HG03432 (cell line): ENCODE measurements around the gene B3GALT5.
A peak's percentile ranks its signal among the peaks of the same experiment; 100 is the strongest.

Experiments
- ATAC-seq: cut with Tn5 transposase; IDR thresholded peaks from one replicate; pipeline ENCODE4 v1.9.1; 2021; ENCODE audit warnings: mild to moderate bottlenecking, moderate library complexity; ENCODE audit not compliant: unreplicated experiment

Gene B3GALT5

DNA sequence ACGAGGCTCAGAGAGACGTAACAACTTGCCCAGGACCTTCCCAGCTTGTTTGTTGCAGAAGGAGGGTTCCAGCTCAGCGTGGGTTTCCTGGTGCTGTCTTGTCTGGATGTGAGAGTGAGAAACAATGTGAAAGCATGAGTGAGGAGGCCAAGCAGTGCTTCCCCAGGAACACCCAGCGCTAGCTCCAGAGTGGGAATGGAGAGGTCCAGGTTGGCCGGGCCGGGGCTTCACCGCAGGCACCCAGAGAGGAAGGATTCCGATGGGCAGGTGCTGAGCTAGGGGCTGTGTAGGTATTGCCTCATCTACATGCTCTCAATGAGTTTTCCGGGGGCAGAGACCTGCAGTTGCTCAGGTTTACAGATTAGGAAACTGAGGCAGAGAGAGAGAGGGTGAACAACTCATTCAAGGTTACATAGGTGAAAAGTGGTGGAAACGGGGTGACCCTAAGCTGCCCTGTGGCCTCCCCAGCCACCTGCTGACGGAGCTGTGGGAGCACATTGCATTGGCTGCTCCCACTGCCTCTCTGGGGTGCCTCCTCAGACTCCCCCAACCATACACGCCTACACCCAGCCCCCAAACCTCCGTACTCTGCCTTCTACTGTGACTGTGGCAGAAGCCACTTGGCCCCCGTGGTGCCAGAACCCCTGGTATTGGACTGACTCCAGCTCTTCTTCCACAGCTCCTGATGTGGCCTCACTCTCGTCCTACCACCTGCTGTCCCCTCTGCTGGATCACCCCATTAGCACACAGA, 51.2 kb downstream of the B3GALT5 start:
- ATAC-seq, result no peak

DNA sequence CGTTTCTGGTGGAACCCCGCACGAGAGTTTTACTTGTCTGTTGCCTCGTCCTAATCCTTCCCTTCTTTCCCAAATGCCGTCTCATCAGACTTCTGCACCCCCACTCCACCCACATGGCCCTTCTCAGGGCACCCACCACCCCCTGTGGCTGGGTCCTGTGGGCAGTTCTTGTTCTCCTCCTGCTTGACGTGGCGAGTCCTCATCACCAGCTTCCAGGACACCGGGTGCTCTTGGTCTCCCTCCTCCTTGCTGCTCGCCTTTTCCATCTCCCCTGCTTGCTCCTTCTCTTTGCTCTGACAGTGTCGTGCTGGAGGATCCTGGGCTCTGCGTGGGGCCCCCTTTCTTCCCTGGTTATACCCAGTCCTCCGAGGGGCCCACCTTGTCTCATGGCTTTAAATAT, 51.8 kb downstream of the B3GALT5 start:
- ATAC-seq, result no peak

GRCh38 chr21:39666026-39666425, 53.3 kb downstream of the B3GALT5 start:
- no peak for ATAC-seq

GRCh38 chr21:39666681-39667315, 54.1 kb downstream of the B3GALT5 start:
- ATAC-seq, result no peak

GRCh38 chr21:39667353-39667891, 54.7 kb downstream of the B3GALT5 start:
- ATAC-seq, result no peak

DNA sequence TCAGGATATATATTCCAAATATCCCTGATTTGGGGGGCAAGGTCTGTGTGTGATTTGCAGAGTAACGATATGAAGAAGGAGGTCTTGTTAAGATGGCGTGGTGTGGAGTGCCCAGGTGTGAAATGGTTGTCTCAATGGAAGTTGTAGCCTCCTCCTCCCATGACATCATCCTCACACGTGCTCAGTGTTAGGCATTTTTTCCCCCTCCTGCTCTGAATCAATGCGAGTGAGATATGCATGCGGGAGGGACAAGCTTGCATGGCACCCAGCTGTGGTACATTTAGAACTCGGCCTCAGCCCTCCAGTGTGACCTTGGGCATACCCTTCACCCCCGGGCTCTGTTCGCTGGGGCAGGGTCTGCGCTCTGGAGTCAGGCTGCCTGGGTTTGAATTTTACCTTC, 55.6 kb downstream of the B3GALT5 start:
- ATAC-seq, result no peak

GRCh38 chr21:39669485-39669884, 56.7 kb downstream of the B3GALT5 start:
- ATAC-seq, result no peak

DNA sequence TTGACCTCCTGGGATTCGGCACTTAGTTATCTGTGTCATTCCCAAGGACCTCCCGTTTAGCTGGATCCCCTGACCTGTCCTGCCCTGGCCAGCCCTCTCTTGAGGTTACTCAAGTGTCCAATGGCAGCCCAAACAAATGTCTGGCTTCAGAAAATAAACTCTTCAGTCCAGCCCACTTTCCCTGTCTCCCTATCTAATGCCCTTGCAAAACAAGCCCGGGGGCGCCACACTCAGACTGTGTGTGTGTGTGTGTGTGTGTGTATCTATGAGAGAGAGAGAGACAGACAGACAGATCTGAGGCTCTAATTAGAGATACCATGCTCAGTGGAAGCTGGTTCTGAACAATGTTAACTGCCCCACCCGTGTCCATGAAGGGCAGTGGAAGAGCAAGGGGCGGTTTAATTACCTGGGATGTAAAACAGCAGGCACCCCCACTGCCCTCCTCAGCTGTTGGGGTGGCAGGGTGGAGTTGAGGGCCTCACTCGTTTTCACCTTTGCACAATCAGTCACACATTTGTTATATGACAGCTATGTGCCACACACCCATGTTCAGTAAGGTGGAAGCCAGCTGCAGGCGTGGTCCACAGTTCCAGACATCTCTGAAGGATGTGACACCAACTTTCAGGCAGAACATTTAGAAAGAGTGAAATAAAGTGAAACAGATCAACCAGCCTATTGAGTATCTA, 57.4 kb downstream of the B3GALT5 start:
- ATAC-seq, result no peak

- no peak for ATAC-seq
Measured at GRCh38 chr21:39670701-39671100, 58.0 kb downstream of the B3GALT5 start.

DNA sequence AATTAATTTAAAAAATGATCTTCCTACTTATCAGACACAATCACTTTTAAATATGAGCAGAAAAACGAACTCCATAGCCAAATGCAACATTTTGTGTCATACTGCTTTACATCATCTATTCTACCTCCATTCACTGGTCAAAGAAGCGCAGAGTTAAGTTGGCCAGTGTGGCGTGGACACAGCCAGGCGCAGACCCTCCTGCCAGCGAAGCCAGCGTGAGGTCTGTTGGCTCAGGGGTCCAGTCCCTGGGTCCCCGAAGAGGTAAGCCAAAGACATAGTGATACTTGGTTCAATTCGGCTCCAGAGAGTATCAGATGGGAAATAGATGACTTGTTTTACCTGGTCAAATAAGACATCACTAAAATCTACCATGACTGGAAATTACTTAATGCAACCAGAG, 59.2 kb downstream of the B3GALT5 start:
- ATAC-seq, result no peak

- no peak for ATAC-seq
Measured at GRCh38 chr21:39673163-39673562, 60.4 kb downstream of the B3GALT5 start.

DNA sequence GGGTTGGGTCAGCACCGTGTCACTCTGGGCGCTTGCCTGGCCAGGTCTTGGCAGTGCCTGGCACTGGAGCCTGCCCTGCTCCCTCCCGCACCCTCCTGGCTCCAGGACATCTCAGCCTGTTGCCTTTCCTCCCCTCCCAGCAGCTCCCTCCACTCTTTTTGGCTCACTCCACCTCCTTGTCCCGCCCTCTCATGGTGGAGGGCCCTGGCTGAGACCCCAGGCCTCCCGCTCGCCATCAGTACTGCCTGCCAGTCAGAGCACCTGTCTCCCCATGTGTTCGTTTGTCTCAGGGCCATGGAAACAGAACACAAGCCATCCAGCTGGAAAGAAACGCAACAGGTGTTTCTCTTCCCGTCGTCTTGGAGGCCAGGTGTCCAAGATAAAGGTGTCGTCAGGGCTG, 61.0 kb downstream of the B3GALT5 start:
- no peak for ATAC-seq

- ATAC-seq, result no peak
Measured at GRCh38 chr21:39674801-39675200, 62.1 kb downstream of the B3GALT5 start.

DNA sequence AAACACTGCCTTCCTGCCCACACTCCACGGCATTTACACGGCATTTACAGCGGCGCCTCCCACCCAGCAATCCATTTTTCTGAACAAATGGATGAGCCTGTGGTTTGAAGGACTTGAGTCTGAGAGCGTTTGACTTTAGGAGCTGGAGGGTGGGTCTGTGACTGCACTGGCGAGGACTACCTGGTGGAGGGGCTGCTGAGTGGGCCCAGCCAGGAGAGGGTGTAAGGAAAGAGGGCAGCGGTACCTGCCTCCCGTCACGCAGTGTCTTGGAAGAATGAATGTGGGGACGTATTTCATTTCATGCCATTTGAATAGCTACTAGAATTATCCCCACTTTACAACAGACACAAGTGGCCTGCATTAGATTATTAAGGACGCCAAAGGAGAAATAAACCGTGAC, 62.9 kb downstream of the B3GALT5 start:
- ATAC-seq, result no peak

DNA sequence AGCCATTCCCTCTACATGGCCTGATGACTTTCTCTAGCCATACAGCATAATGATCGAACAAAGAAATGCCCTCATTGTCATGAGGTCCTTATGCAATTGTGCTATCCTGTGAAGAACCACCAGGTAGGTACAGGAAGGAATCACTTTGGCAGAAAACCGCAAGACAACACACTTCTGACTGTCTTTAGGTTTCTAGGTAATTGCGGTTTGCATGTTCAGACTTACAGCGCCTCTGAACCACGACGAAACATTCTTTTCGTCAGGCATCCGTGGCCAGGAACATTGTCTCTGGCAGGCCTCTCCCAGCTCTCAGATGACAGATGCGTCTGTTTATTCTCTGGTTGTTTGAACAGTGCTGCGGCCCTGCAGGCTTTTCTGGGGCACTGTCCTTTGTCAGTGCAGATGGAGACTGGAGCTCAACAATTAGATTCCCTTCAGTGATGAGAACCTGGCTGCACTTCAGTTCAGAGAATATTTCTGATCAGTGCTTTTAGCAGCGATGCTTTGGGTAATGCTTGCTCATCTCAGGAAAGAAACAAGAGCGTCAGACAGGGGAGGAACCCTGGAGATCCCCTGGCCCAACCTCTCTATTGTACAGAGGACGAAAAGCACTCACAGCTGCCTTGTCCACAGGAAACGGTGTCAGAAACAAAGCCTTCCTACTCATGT, 63.4 kb downstream of the B3GALT5 start:
- peak; percentile 92 for ATAC-seq

GRCh38 chr21:39680216-39680615, 67.5 kb downstream of the B3GALT5 start:
- ATAC-seq, result no peak

GRCh38 chr21:39681257-39681656, 68.5 kb downstream of the B3GALT5 start:
- ATAC-seq, result no peak

DNA sequence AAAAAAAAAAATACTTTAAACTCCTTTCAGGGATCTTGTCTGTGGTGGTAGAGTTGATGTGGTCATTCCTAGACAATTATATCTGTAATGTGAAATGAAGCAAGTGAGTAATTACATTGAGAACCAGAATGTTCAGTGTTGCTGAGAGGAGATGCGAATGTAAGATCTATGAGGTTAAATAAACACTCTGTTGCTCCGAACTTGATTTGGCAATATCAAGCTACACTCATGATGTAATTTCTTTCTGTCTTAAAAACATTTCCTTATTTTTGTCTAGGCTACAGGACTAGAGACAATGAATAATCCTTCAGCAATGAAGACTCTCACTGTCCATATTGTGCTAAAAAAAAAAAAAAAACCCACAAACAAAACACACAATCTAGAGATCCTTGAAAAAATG, 69.1 kb downstream of the B3GALT5 start:
- ATAC-seq, result no peak

DNA sequence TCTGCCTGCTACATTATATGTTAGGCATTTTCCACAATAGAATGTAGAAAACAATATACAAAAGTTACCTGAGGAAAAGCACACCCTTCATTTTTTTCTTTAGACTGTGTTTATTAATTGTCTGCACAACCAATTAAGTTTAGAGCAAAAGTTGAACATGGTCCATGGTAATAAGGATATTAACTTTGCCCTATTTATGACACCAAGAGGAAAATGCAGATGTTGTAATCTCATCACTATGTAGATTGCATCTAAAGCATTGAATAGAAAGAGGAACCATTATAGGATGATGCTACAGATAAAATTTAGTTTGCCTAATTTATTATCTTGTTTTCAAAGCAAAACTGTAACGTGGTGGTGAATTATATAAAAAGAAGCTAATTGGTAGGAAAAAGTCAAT, 72.5 kb downstream of the B3GALT5 start:
- no peak for ATAC-seq

DNA sequence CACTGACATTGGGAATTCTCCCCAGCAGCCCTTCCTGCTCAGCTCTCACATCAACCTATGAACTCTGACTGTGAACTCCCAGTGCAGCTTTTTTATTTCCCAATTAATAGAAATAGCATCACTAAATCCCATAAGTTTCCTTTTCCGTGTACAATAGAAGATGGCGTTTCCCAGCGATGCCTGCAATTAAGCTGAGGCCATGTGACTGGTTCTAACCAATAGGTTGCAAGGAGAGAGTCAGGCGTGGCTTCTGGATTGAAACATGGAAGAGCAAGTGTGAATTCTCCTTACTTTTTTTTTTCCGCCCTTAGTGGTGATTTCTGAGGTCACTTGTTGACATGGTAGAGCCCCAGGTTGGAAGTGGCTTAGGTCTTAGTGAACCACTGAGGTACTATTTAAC, 73.3 kb downstream of the B3GALT5 start:
- ATAC-seq, result no peak
